ENCODE measurements around the gene CPNE2. TPM values are rescaled to one million over a fixed set of nuclear protein-coding genes. Genes with fewer than 3 reads are reported as not detected.
A peak's percentile ranks its signal among the peaks of the same experiment; 100 is the strongest.
"Not testable (repeated sequence)": the region's sequence is repeated elsewhere in the genome, so short reads cannot be mapped to it uniquely, and the experiment has no call there.

The CPNE2 gene
- total RNA-seq, 1 donor from 2014 or later, result 3.4 TPM

DNA sequence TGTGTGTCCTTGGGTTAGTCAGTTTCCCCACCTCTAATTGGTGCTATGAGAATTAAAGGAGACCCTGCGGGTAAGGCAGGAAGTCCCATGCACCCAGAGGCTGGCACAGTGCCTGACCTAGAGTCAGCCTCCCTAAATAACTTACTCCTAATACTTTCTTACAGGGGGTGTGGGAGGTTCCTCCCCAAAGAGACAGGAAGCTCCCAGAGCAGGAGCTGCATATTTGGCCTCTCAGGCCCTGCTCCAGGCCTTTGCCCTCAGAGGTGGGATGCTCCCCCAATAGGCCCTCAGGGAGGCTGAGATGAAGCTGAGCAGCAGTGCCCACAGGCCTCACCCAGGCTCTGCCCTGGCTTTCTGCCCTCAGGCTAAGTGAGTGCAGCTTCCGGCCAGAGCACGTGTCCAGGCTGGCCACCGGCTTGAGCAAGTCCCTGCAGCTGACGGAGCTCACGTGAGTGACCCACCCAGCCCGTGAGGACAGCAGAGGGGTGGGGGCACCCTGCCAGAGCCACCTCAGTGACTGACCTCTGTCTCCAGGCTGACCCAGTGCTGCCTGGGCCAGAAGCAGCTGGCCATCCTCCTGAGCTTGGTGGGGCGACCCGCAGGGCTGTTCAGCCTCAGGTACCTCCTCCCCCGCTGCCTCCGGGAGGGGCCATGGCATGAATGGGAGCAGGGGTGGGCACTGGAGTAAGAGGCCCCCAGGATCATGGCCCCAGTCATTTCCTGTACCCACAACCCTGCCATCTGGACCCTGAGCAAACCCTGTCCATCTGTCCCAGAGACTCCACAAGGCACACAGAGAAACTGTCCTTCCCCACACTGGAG lies 31.1 kb upstream of the CPNE2 start:
- H3K27me3 Mint-ChIP-seq (ENCODE audit: unreplicated experiment), result peaks cover 6% of the 10 kb centered on the region
- H3K4me1 Mint-ChIP-seq (ENCODE audit: low read depth, unreplicated experiment), result peaks cover 22% of the 10 kb centered on the region
- peak overlapping the region; percentile 90 for H3K27ac Mint-ChIP-seq (ENCODE audit: unreplicated experiment)
- DNase-seq, result peak; percentile 55
- peaks cover 6% of the 10 kb centered on the region for H3K9me3 Mint-ChIP-seq (ENCODE audit: unreplicated experiment)
- no peak for TF ChIP-seq CTCF (IDR thresholded peaks at IDR 0.05; ENCODE audit: partially characterized antibody, unreplicated experiment)
- H3K4me3 Mint-ChIP-seq (ENCODE audit: unreplicated experiment), result peak overlapping the region; percentile 52
- no peaks in the 10 kb centered on the region for H3K36me3 Mint-ChIP-seq (ENCODE audit: unreplicated experiment)

GRCh38 chr16:57062329-57062728 lies 30.1 kb upstream of the CPNE2 start:
- Mint-ChIP-seq H3K27ac (ENCODE audit: unreplicated experiment) (peak overlapping the region; percentile 90), H3K4me1 (ENCODE audit: low read depth, unreplicated experiment) (peaks cover 22% of the 10 kb centered on the region), H3K4me3 (ENCODE audit: unreplicated experiment) (no peak overlapping the region), H3K36me3 (ENCODE audit: unreplicated experiment) (no peaks in the 10 kb centered on the region), H3K27me3 (ENCODE audit: unreplicated experiment) (peaks cover 6% of the 10 kb centered on the region), H3K9me3 (ENCODE audit: unreplicated experiment) (peaks cover 6% of the 10 kb centered on the region)
- no peak for DNase-seq
- no peak for TF ChIP-seq CTCF (IDR thresholded peaks at IDR 0.05; ENCODE audit: partially characterized antibody, unreplicated experiment)

DNA sequence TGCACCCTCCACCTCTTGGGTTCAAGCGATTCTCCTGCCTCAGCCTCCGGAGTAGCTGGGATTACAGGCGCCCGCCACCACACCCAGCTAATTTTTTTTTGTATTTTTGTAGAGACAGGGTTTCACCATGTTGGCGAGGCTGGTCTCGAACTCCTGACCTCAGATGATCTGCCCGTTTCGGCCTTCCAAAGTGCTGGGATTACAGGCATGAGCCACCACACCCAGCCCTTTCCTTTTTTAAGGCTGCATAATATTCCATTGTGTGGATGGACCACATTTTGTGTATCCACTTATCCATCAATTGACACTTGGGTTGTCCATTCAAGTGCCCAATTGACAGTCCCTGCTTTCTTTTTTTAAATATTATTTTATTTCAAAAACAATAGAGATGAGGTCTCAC lies 29.2 kb upstream of the CPNE2 start:
- H3K9me3 Mint-ChIP-seq (ENCODE audit: unreplicated experiment); H3K36me3 Mint-ChIP-seq (ENCODE audit: unreplicated experiment); H3K4me3 Mint-ChIP-seq (ENCODE audit: unreplicated experiment); H3K27me3 Mint-ChIP-seq (ENCODE audit: unreplicated experiment); H3K27ac Mint-ChIP-seq (ENCODE audit: unreplicated experiment); DNase-seq: not testable (repeated sequence)
- peaks cover 22% of the 10 kb centered on the region for H3K4me1 Mint-ChIP-seq (ENCODE audit: low read depth, unreplicated experiment)

DNA sequence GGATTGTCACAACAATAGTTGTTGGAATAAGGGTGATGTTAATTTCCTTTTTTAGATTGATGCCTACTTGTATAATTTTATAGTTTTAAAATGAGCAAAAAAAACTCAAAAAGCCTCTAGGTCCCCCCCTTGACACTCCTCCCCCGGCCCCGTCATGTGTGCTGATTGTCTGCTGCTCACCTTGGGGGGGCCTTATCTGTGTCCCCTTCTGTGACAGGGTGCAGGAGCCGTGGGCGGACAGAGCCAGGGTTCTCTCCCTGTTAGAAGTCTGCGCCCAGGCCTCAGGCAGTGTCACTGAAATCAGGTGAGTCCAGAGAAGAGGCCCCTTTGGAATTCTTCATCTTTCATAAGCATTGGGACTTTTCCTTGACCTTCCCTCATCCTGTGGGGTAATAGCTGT lies 27.4 kb upstream of the CPNE2 start:
- Mint-ChIP-seq H3K9me3 (ENCODE audit: unreplicated experiment) (peaks cover 2% of the 10 kb centered on the region), H3K27me3 (ENCODE audit: unreplicated experiment) (peaks cover 3% of the 10 kb centered on the region), H3K4me3 (ENCODE audit: unreplicated experiment) (no peak overlapping the region), H3K27ac (ENCODE audit: unreplicated experiment) (no peak overlapping the region), H3K4me1 (ENCODE audit: low read depth, unreplicated experiment) (peaks cover 21% of the 10 kb centered on the region), H3K36me3 (ENCODE audit: unreplicated experiment) (no peaks in the 10 kb centered on the region)
- DNase-seq, result no peak
- no peak for TF ChIP-seq CTCF (IDR thresholded peaks at IDR 0.05; ENCODE audit: partially characterized antibody, unreplicated experiment)

- Mint-ChIP-seq H3K27me3 (ENCODE audit: unreplicated experiment) (peaks cover 2% of the 10 kb centered on the region), H3K4me3 (ENCODE audit: unreplicated experiment) (no peak overlapping the region), H3K9me3 (ENCODE audit: unreplicated experiment) (peaks cover 2% of the 10 kb centered on the region), H3K4me1 (ENCODE audit: low read depth, unreplicated experiment) (peaks cover 8% of the 10 kb centered on the region), H3K36me3 (ENCODE audit: unreplicated experiment) (no peaks in the 10 kb centered on the region), H3K27ac (ENCODE audit: unreplicated experiment) (no peak overlapping the region)
- TF ChIP-seq CTCF (IDR thresholded peaks at IDR 0.05; ENCODE audit: partially characterized antibody, unreplicated experiment), result no peak
- no peak for DNase-seq
Observed at GRCh38 chr16:57066625-57067024, 25.8 kb upstream of the CPNE2 start.
